HT-29 (cell line): ENCODE data around the gene CLIC3. TPM values are rescaled to one million over a fixed set of nuclear protein-coding genes. Genes with fewer than 3 reads are reported as not detected.

Source experiments
- DNase-seq: peaks from one replicate; pipeline ENCODE4 v3.0.0-alpha.2; 2015; ENCODE audit warnings: low spot score
- total RNA-seq: library from RNA; depleted of rRNA; stranded (reverse); fragments of >200 nt; shearing (Covaris generic); gene quantifications from 2 replicates; pipeline ENCODE4 v1.2.3, GENCODE V29; 2014

Gene CLIC3
- total RNA-seq, 1 experiment from 2014 or later = 17.0 TPM

DNA sequence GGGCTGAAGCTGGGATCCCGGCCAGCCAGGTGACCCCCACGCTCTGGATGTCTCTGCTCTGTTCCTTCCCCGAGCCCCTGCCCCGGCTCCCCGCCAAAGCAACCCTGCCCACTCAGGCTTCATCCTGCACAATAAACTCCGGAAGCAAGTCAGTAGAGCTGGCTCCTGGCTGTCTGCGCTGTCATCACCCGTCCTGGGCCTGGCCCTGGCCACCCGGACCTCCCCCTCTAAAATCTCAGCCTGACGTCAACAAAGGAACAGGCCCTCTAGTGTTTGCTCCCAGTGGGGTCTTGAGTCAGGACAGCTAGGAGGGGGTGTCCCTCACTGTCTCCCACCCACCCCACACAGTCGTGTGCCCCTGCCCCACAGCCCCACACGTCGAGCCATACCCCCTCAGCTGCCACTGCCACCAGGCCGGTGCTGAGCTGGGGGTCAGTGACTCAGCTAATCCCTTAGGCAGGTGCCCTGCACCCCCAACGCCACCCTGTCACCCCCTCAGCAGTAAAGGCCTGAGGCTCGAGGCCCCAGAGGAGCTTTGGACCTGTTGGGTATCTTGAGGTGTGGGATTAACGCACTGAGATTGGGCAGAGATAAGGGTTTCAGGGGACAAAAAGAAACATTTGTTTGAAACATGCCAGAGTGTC is 14.7 kb downstream of the CLIC3 start:
- no peak for DNase-seq

DNA sequence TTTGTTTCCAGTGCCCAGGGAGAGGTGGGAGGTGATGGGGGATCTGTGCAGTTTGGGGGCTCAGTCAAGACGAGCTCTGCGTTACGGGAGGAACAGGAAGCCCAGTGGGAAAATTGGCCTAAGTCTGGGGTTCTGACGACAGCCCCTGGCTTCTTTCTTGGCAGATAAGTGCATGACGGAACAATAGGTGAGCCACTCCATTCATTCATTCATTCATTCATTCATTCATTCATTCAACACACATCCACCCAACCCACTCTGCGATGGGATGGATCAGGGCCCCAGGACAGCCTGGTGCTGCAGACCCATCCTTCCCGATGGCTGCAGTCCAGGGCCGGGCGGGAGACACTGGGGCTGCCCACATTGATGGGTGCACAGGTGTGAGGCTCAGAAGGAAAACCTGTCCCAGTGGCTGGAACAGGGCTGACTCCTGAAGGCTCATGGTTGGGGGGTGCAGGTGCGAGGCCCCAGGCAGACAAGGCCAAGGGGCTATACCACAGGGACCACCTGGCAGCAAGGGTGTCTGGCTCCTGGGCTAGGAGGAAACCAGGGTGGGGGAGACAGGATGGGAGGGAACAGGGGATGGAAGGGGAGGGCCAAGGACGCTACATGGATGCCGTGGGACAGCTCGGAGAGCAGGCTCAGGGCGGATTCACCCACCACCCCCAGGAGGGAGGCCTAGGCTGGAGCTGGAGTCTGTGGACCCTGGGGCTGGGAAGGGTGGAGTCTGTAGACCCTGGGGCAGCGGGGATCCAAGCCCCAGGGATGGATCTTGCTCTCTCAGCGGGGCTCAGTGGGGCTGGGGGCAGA is 15.5 kb downstream of the CLIC3 start:
- DNase-seq = no peak

DNA sequence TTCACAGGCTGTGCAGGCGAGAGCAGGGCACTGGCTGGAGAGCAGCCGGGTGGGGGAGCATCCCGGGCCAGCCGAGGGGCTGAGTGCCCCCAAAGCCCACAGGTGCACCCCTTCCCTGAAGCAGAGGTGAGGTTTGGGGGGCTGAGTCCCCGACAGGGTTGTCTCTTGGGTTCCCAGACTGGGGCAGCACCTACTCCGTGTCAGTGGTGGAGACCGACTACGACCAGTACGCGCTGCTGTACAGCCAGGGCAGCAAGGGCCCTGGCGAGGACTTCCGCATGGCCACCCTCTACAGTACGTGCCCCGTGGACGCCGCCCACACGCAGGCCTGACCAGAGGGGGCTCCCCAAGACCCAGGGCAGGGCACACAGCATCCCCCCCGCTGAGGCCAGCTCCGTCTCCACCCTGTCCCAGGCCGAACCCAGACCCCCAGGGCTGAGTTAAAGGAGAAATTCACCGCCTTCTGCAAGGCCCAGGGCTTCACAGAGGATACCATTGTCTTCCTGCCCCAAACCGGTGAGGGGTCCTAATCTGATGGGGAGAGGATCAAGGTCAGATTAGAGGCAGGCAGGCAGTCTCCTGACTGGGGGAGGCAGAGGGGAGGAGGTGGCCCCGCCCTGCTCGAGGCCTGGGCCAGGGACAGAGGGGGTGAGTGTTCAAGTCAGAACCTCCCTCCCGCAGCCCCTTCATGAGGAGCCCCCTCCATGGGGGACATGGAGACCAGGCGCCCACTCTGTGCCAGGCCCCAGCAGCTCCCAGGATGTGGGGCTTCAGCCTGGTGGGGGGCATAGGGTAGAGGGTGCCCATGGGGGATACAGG is 16.4 kb downstream of the CLIC3 start:
- DNase-seq = no peak

- no peak for DNase-seq
Measured at GRCh38 chr9:136978865-136979544, 17.4 kb downstream of the CLIC3 start.

DNA sequence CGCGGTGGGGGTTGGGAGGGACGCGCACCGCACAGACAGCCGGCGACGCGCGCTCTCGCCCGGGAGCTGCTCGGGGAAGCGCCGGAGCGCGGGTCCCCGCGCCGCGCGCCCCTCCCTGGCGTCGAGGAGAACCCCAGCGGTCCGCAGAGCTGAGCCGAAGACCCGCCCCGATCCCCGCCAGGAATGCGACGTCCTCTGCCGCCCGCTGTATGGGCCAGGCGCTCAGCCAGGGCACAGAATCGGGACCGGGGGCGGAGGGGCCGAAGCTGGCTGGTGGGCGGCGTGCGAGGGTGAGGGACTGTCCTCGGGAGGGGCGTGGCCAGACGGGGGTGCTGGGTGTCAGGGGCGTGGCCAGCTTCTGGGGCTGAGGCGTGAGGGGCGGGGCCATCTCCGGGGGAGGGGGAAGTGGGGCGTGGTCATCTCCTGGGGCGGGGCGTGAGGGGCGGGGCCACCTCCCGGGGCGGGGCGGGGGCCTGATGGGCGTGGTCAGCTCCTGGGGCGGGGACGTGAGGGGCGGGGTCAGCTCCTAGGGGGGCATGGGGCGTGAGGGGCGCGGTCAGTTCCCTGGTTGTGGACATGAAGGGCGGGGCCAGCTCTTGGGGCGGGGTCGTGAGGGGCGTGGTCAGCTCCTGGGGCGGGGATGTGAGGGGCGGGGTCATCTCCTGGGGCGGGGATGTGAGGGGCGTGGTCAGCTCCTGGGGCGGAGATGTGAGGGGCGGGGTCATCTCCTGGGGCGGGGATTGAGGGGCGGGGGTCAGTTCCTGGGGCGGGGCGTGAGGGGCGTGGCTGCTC is 18.1 kb downstream of the CLIC3 start:
- no peak for DNase-seq

DNA sequence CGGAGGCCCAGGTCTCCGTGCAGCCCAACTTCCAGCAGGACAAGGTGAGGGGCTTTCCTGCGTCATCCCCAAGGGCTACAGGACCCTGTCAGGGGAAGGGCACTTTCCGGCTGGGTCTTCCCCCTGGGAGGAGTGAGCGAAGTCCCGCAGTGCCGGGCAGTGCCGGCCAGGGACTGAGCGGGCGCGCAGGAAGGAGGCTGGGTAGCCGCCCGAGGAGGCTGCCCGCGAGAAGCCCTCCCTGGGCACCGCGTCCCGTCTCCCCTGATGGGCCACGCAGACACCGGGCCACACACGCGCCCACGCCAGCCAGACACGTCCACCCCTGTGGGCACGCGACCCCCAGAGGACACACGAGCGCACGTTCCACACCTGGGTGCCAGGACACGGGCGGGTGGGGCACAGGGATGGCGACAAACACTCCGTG is 18.7 kb downstream of the CLIC3 start:
- DNase-seq = no peak

DNA sequence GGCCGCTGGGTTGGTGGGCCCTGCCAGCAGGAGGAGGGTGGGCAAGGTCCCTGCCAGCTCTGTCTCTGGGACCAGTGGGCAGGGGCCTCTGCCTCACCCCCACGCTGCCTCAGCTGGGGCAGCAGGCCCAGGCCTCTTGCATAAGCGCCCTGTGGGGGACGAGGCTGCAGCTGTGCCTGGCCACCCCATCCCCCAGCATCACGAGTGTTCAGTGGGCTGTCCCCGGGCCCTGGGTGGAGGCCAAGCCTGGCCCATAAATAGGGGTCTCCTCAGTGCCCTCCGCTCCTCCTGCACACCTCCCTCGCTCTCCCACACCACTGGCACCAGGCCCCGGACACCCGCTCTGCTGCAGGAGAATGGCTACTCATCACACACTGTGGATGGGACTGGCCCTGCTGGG is 19.1 kb downstream of the CLIC3 start, which contains the start of gene PTGDS:
Gene PTGDS (plus strand): TSS at position 282 of the 400 bp plus-strand sequence. CDS start 75 bp downstream, at position 357.
- DNase-seq = no peak

GRCh38 chr9:136975644-136976043 is 20.7 kb downstream of the CLIC3 start:
- no peak for DNase-seq

DNA sequence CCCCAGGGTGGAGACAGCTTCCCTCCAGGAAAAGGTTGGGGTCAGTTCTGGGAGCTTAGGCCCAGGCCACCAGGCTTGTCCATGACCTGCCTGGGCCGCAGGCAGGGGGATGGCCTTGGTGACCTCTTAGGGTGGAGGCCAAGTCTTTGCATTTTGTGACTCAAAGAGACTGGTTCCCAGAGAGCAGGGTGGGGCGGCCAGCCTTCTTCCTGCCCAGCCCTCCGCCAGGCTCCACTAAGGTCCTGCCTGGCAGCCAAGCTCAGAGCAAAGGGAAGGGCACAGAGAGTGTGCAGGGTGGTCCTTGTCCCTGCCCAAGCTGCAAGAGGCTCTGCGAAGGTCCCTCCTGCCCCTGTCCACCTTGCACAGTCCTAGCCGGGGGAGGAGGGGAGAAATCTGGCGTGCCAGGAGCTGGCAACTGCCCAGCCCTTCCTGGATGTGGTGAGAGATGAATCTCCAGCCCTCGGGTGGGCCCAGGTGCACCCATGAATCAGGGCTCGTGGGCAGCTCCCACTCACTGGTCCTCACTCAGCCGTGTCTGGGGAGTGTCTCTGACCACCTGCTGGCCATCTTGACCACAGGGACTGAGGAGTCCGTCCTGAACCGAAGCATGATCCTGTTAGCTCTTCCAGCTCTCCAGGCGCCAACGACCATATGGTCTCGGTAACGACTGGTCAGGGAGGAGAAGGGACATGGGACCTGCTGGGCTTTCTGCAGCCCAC is 21.4 kb downstream of the CLIC3 start:
- no peak for DNase-seq

DNA sequence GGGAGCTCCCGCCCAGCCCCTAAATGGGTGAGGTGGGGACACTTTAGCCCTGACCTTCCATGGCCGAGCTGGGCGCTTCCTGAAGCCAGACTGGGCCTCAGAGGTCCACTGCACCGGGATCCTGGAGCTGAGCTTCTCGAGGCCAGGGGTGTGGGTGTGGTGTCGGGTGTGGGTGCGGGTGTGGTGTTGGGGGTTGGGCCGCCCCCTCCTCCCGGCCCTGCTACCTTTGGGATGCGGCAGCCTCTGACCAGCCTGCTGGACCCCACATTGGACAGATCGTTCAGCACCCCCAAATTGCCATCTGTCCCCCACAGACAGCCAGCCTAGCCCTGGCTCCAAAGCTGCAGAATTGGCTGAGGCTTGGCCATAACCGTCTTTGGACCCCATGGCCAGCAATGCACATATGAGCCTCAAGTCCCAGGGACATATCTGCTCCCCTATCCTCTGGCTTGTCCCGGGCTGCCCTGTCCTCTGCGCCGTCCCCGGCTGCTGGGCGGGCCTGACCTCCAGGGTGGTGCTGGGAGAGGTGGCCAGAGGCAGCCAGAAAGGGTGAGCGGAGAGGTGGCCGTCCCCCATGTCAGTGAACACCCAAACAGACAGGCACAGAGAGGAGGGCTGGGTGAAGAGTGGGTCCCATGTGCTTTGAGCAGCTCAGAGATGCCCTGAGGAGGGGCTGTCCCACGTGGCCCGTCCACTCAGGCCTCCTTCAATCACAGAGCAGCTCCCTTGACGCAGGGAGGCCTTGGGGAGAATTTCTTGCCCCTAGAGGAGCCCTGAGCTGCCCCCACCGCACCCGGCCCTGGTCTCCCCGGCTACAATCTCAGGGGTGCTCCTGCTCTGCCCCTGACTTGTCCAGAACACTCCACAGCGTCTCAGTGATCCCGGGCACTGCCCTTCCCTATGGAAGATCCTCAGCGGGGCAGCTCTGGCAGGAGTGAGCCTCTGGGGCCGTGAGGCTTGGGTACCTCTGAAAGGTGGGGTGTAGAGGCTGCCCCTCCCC is 22.4 kb downstream of the CLIC3 start:
- no peak for DNase-seq

DNA sequence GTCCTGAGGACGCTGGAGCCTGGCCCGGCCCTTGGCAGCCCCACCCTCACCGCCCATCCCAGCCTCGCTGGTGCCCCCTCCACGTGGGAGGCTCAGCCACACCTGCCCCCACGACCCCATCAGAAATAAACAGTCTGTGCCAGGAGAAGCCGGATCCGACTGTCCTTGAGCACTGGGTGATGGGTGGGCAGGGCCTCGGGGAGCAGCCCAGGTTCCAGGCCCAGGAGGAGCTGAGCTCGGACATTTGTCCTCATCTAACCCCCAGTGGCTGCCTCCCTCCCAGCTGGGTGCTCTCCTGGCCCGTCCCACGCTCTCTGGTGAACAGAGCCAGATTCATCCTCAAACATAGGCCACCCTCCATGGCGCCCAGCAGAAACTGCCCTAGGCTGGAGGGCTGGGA is 23.6 kb downstream of the CLIC3 start:
- no peak for DNase-seq

DNA sequence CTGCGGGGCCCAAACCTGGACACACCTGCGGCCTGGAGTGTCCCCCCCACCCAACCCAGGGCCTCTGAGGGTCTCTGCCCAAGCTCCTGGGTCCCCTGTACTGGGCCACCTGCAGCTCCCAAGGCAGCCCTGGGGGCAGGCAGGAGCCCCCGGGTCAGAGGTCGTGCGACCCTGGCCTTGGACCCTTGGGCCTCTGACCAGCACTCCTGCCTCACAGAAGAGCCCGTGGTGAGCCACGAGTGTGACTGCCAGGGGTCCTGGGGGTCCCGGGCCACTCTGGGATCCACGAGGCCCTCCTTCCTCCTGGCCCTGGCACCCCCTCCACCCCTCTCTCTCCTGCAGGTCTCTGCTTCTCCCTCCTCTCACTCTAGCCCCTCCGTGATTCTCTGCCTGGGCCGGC is 24.0 kb downstream of the CLIC3 start:
- no peak for DNase-seq

GRCh38 chr9:136971746-136972145 is 24.6 kb downstream of the CLIC3 start:
- DNase-seq = no peak

DNA sequence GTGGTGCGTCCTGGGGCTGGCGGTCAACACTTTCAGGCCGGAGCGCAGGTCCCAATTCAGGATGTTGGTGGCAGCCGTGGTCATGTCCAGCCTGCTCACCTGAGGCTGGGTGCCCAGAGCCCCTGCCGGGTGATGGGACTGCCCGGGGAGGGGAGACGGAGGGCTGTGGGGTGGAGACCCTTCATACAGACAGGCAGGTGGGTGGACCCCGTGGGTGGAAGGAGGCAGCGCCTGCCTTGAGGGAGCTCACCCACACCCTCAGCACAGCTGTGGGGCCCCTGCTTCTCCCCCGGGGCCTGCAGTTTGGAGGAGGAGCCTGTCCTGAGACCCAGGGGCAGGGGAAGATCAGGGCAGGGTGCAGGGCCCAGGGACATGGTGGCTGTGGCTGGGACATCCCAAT is 26.0 kb downstream of the CLIC3 start:
- no peak for DNase-seq

DNA sequence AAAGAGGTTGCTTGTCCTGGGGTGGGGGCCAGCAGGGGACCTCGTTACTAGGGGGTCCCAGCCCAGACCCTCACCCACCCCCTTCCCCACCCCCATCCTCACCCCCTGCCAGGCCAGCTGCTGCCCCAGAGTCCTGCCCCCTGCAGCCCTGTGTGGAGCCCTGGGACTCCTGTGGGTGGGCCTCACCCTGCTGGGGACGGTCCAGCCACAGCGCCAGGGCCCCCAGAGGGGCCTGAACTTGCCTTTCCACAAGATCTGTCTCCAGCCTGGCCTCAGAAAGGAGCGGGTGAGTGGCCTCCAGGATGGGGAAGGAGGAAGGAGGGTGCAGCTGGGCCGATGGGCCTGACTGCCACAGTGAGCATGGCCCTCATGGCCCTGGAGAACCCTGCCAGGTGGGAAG is 26.6 kb downstream of the CLIC3 start:
- DNase-seq = no peak

DNA sequence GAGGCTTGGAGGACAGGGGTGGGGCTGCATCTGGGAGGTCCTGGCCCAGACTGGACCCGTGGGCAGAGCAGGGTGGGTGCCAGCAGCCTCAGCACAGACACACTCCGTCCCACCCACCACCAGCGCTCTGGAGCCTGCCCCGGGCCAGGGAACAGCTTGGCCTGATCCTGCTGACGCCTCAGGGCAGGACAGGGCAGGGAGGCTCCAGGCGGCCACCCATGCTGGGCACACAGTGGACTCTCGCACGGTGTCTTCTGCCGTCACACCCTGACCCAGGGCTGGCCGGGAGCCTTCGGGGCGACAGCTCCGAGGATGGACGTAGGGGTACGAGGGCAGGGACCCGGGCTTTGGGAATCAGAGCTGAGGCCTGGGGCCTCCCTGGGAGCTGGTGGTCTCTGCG is 27.2 kb downstream of the CLIC3 start:
- DNase-seq = no peak

DNA sequence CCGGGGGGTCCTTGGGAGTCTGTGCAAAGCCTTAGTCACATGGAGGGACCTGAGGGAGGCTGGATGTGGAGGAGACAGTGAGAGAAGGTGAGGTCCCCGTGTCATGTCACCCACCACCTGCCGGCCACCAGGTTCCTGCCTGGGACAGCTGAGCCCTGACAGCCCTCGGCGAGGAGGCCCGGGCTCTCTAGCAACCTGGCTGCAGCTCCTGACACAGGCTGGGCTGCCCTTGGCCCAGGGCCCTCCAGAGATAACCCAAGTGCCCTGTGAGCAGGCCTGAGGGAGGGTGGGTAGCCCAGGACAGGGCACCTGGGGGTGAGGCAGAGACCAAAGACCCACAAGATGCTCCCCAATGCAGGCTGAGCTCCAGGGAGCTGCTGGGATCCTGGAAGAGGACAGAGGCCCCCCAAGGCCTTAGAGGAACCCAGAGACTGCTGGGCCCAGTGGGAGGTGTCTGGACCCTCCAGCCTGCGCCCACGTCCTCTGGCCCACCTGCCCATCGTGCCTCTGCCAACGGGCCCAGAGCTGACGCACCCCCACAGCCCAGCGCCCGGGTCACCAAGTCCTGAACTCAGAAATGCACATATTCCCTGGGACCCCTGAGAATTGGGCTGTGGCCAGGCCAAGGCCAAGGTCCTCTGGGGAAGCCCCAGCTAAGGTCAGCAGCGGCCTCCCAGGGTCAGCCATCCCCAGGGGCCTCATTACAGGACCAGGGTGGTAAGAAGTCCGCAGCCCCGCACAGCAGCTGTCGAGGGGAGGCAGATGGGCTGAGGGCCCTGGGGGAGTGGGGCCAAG is 27.8 kb downstream of the CLIC3 start:
- DNase-seq = no peak
